ENCODE measurements around the gene TTLL5.

Gene TTLL5

GRCh38 chr14:75969891-75970290 lies 308.8 kb downstream of the TTLL5 start:
- Histone ChIP-seq H3K79me2 (ENCODE audit: insufficient read depth, low read length) (no peaks in the 10 kb centered on the region), H3K4me2 (ENCODE audit: low read depth, low read length, poor library complexity, severe bottlenecking) (no peak overlapping the region), H3F3A (ENCODE audit: insufficient read depth) (no peaks in the 10 kb centered on the region), H3K27me3 (ENCODE audit: low read length) (no peaks in the 10 kb centered on the region), H4K20me1 (ENCODE audit: low read depth, low read length) (no peaks in the 10 kb centered on the region), H3K9me3 (ENCODE audit: insufficient read depth, low read length) (no peaks in the 10 kb centered on the region), H3K9ac (ENCODE audit: low read length) (no peak overlapping the region), H3K36me3 (ENCODE audit: low read length) (no peaks in the 10 kb centered on the region), H3K4me3 (ENCODE audit: insufficient read depth, low read length, poor library complexity, severe bottlenecking) (no peak overlapping the region), H3K27ac (ENCODE audit: low read depth, low read length) (no peak overlapping the region), H2AFZ (ENCODE audit: low read depth, low read length, severe bottlenecking) (no peak overlapping the region), H3K9me2 (replicated peaks; ENCODE audit: insufficient read depth, low read length) (no peaks in the 10 kb centered on the region)
- TF ChIP-seq CTCF (IDR thresholded peaks at IDR 0.05; ENCODE audit: insufficient read depth, low read length, poor library complexity, severe bottlenecking), result no peak
- TF ChIP-seq EZH2phosphoT487 (conservative IDR thresholded peaks at IDR 0.05; ENCODE audit: low read length), result no peak

GRCh38 chr14:75970989-75971388 lies 309.9 kb downstream of the TTLL5 start:
- no peaks in the 10 kb centered on the region for H3K9me3 ChIP-seq (ENCODE audit: insufficient read depth, low read length)
- H4K20me1 ChIP-seq (ENCODE audit: low read depth, low read length), result no peaks in the 10 kb centered on the region

GRCh38 chr14:75971509-75971908 lies 310.5 kb downstream of the TTLL5 start:
- Histone ChIP-seq H3K27me3 (ENCODE audit: low read length) (no peaks in the 10 kb centered on the region), H3K79me2 (ENCODE audit: insufficient read depth, low read length) (no peaks in the 10 kb centered on the region), H3F3A (ENCODE audit: insufficient read depth) (no peaks in the 10 kb centered on the region), H3K27ac (ENCODE audit: low read depth, low read length) (no peak overlapping the region), H4K20me1 (ENCODE audit: low read depth, low read length) (no peaks in the 10 kb centered on the region), H3K4me3 (ENCODE audit: insufficient read depth, low read length, poor library complexity, severe bottlenecking) (no peak overlapping the region), H3K4me2 (ENCODE audit: low read depth, low read length, poor library complexity, severe bottlenecking) (no peak overlapping the region), H2AFZ (ENCODE audit: low read depth, low read length, severe bottlenecking) (no peak overlapping the region), H3K36me3 (ENCODE audit: low read length) (no peaks in the 10 kb centered on the region), H3K9ac (ENCODE audit: low read length) (no peak overlapping the region), H3K9me3 (ENCODE audit: insufficient read depth, low read length) (no peaks in the 10 kb centered on the region), H3K9me2 (replicated peaks; ENCODE audit: insufficient read depth, low read length) (no peaks in the 10 kb centered on the region)
- TF ChIP-seq CTCF (IDR thresholded peaks at IDR 0.05; ENCODE audit: insufficient read depth, low read length, poor library complexity, severe bottlenecking) (no peak), EZH2phosphoT487 (conservative IDR thresholded peaks at IDR 0.05; ENCODE audit: low read length) (no peak)

More at GRCh38 chr14:75970989-75971388, 309.9 kb downstream of the TTLL5 start:
- Histone ChIP-seq H3K79me2 (ENCODE audit: insufficient read depth, low read length) (no peaks in the 10 kb centered on the region), H3K27me3 (ENCODE audit: low read length) (no peaks in the 10 kb centered on the region), H3K4me3 (ENCODE audit: insufficient read depth, low read length, poor library complexity, severe bottlenecking) (no peak overlapping the region), H3K27ac (ENCODE audit: low read depth, low read length) (no peak overlapping the region), H3K9ac (ENCODE audit: low read length) (no peak overlapping the region), H3F3A (ENCODE audit: insufficient read depth) (no peaks in the 10 kb centered on the region), H3K36me3 (ENCODE audit: low read length) (no peaks in the 10 kb centered on the region), H2AFZ (ENCODE audit: low read depth, low read length, severe bottlenecking) (no peak overlapping the region), H3K9me2 (replicated peaks; ENCODE audit: insufficient read depth, low read length) (no peaks in the 10 kb centered on the region), H3K4me2 (ENCODE audit: low read depth, low read length, poor library complexity, severe bottlenecking) (no peak overlapping the region)
- TF ChIP-seq CTCF (IDR thresholded peaks at IDR 0.05; ENCODE audit: insufficient read depth, low read length, poor library complexity, severe bottlenecking), result no peak
- TF ChIP-seq EZH2phosphoT487 (conservative IDR thresholded peaks at IDR 0.05; ENCODE audit: low read length), result no peak

All from SU-DHL-6 (cell line).